GM18526 (cell line): ENCODE results near the gene LPCAT4.
A peak's percentile ranks its signal among the peaks of the same experiment; 100 is the strongest.

ENCODE experiments used
- POLR2A ChIP-seq: IDR thresholded peaks from 3 replicates; pipeline ENCODE4 v1.6.1; 2011; ENCODE audit not compliant: insufficient read length; ENCODE audit errors: extremely low read depth

The LPCAT4 gene, protein sequence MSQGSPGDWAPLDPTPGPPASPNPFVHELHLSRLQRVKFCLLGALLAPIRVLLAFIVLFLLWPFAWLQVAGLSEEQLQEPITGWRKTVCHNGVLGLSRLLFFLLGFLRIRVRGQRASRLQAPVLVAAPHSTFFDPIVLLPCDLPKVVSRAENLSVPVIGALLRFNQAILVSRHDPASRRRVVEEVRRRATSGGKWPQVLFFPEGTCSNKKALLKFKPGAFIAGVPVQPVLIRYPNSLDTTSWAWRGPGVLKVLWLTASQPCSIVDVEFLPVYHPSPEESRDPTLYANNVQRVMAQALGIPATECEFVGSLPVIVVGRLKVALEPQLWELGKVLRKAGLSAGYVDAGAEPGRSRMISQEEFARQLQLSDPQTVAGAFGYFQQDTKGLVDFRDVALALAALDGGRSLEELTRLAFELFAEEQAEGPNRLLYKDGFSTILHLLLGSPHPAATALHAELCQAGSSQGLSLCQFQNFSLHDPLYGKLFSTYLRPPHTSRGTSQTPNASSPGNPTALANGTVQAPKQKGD

DNA sequence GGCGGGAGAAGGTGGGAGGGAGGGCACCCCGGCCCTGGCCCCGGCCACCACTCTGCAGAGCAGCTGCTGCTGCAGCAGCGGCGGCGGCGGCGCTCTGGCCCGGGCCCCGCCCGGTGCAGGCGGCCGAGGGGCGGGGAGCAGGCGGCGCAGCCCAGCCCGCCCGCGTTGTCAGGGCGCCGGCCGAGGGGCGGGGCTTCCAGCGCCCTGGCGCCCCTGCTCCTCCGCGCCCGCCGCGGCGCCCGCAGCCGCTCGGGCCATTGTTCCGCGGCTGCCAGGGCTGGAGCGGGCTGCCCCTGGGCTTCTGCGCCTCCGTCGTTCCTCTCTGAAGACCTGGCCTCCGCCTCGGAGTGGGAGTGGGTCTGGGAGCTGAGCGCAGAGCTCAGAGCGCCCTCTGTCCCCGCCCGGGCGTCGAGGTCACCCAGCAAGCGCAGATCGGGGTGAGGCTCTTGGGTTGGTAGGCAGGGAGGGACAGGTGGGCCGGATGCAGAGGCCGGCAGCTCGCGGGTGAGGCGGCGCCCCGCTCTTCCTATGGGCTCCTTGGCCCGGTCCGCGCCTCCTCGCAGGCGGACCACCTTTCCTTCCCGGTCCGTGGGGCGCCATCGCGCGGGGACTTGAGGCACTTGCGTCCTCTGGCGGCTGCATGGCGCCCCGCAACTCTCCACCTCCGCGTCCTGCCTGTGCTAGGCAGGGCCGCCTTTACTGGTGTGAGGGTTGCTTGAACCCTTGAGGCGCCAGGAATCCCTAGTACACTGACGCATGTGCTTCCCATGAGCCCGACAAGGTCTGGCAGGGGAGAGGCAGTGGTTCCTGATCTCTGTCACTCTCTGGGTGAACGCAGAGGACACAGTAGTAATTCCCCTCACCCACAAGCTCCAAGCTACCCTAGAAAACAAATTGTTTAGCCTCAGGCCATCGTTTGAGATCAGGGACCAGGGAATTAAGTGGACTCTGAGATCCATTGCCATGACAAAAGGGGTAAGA lies at the start of gene LPCAT4:
TSS of gene LPCAT4 (minus strand) at position 96 of the 981 bp plus-strand sequence. CDS start 96 bp downstream, outside the sequence.
- TF ChIP-seq POLR2A: peak; percentile 75

DNA sequence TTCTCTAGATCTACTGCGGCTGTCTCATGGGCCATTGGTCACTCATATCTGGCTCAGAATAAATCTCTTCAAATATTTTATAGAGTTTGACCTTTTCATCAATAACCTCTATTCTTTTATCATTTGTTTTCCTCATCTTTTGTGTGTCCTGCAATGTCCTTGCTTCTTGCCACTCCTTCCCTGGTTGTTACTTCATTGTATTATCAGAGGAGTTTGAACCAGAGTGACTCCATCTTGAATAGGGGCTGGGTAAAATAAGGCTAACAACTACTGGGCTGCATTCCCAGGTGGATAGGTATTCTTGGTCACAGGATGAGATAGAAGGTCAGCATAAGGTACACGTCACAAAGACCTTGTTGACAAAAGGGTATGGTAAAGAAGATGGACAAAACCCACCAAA lies 9.9 kb upstream of the LPCAT4 start:
- TF ChIP-seq POLR2A: no peak

DNA sequence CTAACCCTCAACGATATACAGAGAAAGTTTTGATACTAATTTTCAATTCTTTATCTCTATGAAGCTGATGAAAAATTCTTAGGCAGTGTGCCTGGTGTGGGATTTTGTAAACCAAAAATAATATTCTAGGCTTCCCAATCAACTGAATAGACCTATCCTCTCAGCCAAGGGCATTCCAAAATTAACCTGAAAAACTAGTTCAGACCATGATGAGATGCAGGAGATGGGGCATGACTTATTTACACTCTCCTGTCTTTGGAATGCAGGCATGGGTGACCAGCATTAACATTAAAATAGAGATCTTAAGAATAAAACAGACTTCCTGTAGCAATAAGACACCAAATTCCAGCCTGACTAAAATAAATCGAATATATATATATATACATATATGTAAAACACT lies 7.8 kb upstream of the LPCAT4 start:
- TF ChIP-seq POLR2A: no peak

DNA sequence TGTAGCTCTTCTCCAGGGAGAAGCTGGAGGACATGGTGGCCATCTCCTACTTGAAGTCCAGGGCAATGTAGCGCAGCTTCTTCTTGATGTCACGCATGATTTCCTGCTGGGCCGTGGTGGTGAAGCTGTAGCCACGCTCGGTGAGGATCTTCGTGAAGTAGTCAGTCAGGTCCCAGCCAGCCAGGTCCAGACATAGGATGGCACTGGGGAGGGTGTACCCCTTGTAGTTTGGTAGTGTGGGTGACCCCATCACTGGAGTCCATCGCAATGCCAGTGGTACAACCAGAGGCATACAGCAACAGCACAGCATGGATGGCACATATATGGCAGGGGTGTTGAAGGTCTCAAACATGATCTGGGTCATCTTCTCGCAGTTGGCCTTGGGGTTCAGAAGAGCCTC lies 7.0 kb upstream of the LPCAT4 start:
- no peak for TF ChIP-seq POLR2A

DNA sequence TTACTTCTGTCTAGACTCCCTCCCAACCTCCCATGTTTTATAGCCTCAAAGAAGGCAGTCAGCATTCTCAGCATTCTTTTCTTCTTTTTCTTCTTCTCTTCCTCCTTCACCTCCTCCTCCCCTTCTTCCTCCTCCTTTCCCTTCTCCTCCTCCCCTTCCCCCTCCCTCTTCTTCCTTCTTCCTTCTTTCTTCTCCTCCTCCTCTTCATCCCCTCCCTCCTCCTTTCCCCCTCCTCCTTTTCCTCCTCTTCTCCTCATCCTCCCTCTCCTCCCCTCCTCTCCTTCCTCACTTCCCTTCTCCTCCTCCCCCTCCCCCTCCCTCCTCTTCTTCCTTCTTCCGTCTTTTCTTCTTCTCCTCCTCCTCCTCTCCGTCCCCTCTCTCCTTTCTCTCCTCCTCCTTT lies 3.6 kb upstream of the LPCAT4 start:
- no peak for TF ChIP-seq POLR2A

DNA sequence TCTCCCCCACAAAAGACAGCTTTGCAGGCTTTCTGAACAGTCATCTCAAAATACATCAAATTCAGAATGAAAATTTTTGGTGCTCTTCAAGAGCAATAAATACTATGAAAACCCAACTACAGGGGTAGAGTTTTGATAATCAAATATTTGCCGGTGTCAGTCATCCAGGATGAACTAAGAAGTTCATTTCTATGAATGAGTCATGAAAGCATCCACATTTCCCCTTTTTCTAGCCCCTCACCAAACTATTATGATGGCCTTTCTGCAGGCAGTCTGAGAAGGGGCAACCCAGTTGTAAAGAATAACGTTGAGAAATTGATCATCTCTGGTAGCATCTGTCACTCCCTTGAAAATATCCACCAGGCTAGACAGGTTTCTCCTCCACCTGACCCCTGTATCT lies 3.1 kb upstream of the LPCAT4 start:
- no peak for TF ChIP-seq POLR2A

DNA sequence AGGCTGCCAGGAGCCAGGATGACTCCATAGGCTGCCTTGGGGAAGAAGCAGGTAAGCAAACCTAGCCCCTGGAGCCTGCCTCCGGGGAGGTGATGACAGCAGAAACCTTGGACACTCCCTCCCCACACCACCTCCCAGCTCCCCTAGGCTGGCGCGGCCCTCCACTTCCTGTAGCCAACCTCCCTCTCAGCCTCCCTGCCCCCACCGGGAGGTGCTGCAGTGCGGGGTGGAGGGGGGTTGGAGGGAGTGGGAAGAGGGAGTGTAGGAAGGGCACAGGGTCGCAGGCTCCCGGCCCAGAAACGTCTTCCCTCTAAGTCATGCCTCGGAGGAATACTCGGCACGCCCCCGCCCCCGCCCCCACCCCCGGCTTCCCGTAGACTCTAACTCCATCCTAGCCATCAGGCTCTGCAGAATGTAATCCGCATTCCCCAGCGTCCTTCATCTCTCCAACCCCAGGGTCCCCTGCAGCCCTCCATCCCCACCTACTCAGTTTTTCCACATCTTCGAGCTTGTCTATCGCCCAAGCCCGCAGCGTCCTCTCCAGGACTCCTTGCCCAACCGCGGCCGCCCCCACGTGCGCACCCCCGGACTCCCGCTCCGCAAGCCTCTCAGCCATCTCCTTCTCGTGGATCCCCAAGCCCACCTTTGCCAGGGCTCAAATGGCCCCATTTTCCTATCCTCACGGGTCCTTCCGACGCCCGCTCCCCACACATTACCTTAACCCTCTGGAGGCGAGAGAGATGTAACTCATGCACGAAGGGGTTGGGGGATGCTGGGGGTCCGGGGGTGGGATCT lies 528 bp downstream of the LPCAT4 start:
- TF ChIP-seq POLR2A: no peak

DNA sequence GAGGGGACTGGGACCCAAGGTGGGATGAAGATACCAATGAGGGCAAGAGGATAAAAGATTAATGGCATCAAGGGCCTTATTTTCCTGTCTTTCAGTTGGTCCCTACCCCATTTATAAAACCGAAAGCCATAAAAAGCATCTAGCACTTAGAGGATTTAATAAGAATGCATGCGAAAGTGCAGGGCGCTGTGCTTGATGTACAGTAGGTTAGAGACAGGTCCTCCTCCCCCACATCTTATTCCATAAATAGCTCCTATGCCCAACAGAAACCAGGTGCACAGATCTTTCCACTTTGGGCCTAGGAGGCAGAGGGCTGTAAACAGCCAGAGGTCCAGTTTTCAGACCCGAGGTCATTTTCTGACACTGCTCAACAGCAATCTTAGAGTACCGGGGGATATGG lies 1.2 kb downstream of the LPCAT4 start:
- no peak for TF ChIP-seq POLR2A

DNA sequence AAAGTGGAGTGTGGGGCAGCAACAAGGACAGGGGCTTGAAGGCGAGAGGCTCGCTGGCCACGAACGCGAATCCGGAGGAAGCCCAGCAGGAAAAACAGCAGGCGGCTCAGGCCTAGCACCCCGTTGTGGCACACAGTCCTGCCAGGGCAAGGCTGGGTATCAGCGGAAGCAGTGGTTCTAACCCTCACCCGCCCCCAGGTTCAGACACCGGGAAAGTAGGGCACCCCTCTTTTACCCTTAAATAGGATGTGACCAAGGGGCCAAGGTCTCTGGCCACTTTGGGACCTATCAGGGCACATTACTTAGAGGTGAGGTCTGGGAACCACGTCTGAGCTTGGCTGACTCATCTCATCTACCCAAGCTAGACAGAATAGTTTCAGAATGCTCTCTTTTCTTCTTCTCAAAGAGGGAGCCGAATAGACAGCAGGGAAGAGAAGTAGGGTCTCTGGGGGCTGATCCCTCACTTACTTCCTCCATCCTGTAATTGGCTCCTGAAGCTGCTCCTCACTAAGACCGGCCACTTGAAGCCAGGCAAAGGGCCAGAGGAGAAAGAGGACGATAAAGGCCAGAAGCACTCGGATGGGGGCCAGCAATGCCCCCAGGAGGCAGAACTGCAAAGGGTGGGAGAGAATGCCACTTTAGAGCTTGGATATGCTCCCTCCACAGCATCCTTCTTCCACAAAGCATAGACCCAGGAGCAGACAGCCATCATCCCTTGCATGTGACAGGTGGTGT lies 1.7 kb downstream of the LPCAT4 start:
- TF ChIP-seq POLR2A: no peak

DNA sequence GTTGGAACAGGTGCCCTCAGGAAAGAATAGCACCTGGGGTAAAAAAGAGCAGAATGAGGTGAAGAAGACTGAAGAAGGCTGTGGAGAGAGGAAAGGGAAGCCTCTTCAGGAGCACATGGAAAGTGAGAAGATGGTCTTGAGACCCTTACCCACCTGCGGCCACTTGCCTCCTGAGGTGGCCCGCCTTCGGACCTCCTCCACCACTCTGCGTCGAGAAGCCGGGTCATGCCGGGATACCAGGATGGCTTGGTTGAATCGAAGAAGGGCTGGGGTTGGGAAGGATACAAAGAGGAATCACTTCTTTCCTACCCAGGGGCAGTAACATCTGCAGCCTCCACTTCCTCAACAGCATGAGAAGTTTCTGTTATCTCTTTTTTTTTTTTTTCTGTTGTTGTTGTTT lies 3.0 kb downstream of the LPCAT4 start:
- no peak for TF ChIP-seq POLR2A

DNA sequence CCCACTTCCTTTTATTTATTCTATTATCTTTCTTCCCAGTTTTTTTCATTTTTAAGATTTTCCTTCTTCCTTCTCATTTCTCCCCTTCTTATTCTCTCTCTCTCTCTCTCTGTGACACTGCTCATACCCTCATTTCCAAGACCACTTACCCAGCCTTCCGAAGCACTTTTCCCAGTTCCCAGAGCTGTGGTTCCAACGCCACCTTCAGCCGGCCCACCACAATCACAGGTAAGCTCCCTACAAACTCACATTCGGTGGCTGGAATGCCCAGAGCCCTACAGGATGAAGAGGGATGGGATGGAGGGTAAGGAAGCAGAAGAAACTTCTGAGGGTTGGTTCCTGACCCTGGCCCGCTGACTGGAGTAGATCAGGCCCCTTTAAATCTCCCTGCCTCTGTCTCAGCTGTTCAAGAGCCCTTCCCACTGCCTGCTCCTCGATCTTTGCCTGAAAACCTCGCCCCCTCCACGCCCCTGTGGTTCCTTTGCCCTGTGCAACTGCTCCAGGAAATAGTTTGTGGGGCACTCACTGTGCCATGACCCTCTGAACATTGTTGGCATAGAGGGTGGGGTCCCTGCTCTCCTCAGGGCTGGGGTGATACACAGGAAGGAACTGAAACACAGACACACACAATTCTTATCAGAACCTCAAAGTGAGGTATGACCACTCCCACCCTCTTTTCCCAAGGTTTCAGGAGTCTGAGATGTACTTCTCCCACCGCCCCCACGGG lies 4.8 kb downstream of the LPCAT4 start:
- no peak for TF ChIP-seq POLR2A

DNA sequence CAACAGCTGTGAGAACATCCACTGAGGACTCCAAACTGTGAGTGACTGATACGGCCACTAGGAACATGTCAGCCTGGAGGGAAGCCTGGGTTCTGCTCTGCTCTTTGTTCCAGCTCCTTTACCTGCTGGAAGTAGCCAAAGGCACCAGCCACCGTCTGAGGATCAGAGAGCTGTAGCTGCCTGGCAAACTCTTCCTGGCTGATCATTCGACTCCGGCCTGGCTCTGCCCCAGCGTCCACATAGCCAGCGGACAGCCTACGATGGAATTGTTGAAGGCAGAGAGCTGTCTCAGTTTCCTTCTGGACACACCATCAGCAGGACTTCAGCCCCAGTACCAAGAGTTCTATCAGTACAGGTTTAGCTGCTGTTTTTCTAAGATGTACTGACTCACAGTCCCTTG lies 5.7 kb downstream of the LPCAT4 start:
- no peak for TF ChIP-seq POLR2A

DNA sequence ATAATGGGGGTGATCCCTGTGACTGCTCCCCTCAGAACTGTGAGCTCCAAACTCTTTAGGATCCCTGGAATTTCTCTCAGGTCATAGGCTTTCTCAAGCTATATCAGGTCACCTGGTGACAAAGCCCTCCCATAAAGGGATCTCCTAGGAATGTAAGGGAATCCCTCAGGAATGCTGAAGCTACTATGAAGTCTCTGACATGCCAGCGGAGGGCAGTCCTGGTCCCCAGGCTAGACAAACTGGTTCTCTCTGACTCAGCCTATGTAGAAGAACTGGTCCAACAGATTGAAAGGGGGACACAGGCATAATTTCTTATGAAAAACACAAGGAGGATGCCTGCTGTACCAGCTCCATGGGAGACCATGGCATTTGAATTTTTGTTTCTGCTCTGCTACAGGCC lies 6.7 kb downstream of the LPCAT4 start:
- no peak for TF ChIP-seq POLR2A

DNA sequence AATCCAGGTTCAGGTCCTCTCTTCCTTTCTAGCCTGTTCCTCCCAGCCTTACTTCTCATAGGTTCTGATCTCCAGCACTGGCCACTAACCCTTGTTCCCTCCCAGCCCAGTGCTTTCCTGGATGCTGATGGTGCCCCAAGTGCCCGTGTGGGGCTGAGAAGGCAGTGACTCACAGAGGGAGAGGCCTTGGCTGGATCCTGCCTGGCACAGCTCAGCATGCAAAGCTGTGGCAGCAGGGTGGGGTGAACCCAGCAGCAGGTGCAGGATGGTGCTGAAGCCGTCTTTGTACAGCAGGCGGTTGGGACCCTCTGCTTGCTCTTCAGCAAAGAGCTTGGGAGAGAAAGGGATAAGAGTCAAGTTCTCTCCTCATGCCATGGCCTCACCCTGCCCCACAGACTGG lies 7.6 kb downstream of the LPCAT4 start:
- TF ChIP-seq POLR2A: no peak
